GM10248 (cell line): ENCODE results near the gene PGAM2.
"Not testable (repeated sequence)": the region's sequence is repeated elsewhere in the genome, so short reads cannot be mapped to it uniquely, and the experiment has no call there.

Experiments
- CTCF ChIA-PET: fragments of 300-600 bp; sonication (Branson Sonifier 250); formaldehyde crosslinking; extraction: SDS; loops from one replicate; lab custom pipeline; 2021; ENCODE audit warnings: antibody characterized with exemption; lab: Yijun Ruan, JAX
- POLR2A ChIA-PET: fragments of 350-650 bp; sonication (Branson Sonifier 250); formaldehyde crosslinking; extraction: SDS; loops from one replicate; lab custom pipeline; 2020; ENCODE audit warnings: antibody characterized with exemption; lab: Yijun Ruan, JAX
- DNase-seq: peaks from one replicate; pipeline ENCODE4 v3.0.0; 2012; ENCODE audit errors: extremely low spot score
- CTCF ChIP-seq: IDR thresholded peaks from 2 replicates; pipeline ENCODE4 v1.5.1; 2012; ENCODE audit warnings: mild to moderate bottlenecking, low read depth; ENCODE audit errors: extremely low read depth, missing control alignments, control extremely low read depth

Gene PGAM2

GRCh38 chr7:44018857-44019807, 46.2 kb downstream of the PGAM2 start:
- TF ChIP-seq CTCF, result peak; percentile 82
- peak; percentile 98 for DNase-seq
- CTCF ChIA-PET, result interaction anchor here (0.6 to 1.6 kb wide), 9 partner anchors 26 to 472 kb away, joined by 3 to 8 read pairs (median 3); partner anchors contain the start of genes DBNL and NUDCD3
- POLR2A ChIA-PET, result interaction anchor here (0.6 to 1.0 kb wide), 2 partner anchors 20 to 38 kb away, joined by 3 to 4 read pairs; no protein-coding TSS in a partner anchor

GRCh38 chr7:44015090-44015489, 50.3 kb downstream of the PGAM2 start:
- CTCF ChIA-PET, POLR2A ChIA-PET, DNase-seq: not testable (repeated sequence)
